Measurements from ENCODE around the gene NDUFA12.
"Not testable (repeated sequence)": the region's sequence is repeated elsewhere in the genome, so short reads cannot be mapped to it uniquely, and the experiment has no call there.

NDUFA12 gene

GRCh38 chr12:95003213-95003920, at the start of gene NDUFA12:
Gene NDUFA12, minus strand, starts transcription at chr12:95003697. Its CDS starts 17 bp downstream, at chr12:95003680.
- DNase-seq = peak; percentile 92 to 99 (median 96)
- intact Hi-C loops (cut with DNase I) = no loop called here

- intact Hi-C loops (cut with DNase I) = no loop called here
- no peak for DNase-seq
Observed at GRCh38 chr12:95051241-95051640, 47.7 kb upstream of the NDUFA12 start.

- intact Hi-C loops (cut with DNase I) = no loop called here
- no peak for DNase-seq
Observed at GRCh38 chr12:95037906-95038305, 34.4 kb upstream of the NDUFA12 start.

GRCh38 chr12:95034750-95035149, 31.3 kb upstream of the NDUFA12 start:
- intact Hi-C loops (cut with DNase I) = no loop called here

GRCh38 chr12:95022477-95022876, 19.0 kb upstream of the NDUFA12 start:
- intact Hi-C loops (cut with DNase I) = no loop called here

More at GRCh38 chr12:95034750-95035149, 31.3 kb upstream of the NDUFA12 start:
- no peak for DNase-seq

GRCh38 chr12:95017482-95017881, 14.0 kb upstream of the NDUFA12 start:
- no peak for DNase-seq
- intact Hi-C loops (cut with DNase I) = no loop called here

More at GRCh38 chr12:95022477-95022876, 19.0 kb upstream of the NDUFA12 start:
- no peak for DNase-seq

GRCh38 chr12:95016120-95016519, 12.6 kb upstream of the NDUFA12 start:
- no peak for DNase-seq
- intact Hi-C loops (cut with DNase I) = no loop called here

GRCh38 chr12:95014554-95014953, 11.1 kb upstream of the NDUFA12 start:
- intact Hi-C loops (cut with DNase I) = no loop called here
- no peak for DNase-seq

- DNase-seq = no peak
- intact Hi-C loops (cut with DNase I) = no loop called here
Observed at GRCh38 chr12:95006206-95006605, 2.7 kb upstream of the NDUFA12 start.

- intact Hi-C loops (cut with DNase I) = no loop called here
Observed at GRCh38 chr12:95004610-95005009, 1.1 kb upstream of the NDUFA12 start.

GRCh38 chr12:95003921-95004272, 400 bp upstream of the NDUFA12 start:
- intact Hi-C loops (cut with DNase I) = no loop called here
- no peak for DNase-seq

More at GRCh38 chr12:95004610-95005009, 1.1 kb upstream of the NDUFA12 start:
- no peak for DNase-seq

- DNase-seq = no peak
- intact Hi-C loops (cut with DNase I) = no loop called here
Observed at GRCh38 chr12:95002754-95003153, 743 bp downstream of the NDUFA12 start.

GRCh38 chr12:94998326-94998725, 5.2 kb downstream of the NDUFA12 start:
- DNase-seq = no peak
- intact Hi-C loops (cut with DNase I) = no loop called here

- no peak for DNase-seq
- intact Hi-C loops (cut with DNase I) = no loop called here
Observed at GRCh38 chr12:94997726-94998125, 5.8 kb downstream of the NDUFA12 start.

- intact Hi-C loops (cut with DNase I) = no loop called here
- no peak for DNase-seq
Observed at GRCh38 chr12:94997061-94997460, 6.4 kb downstream of the NDUFA12 start.

- DNase-seq = no peak
- intact Hi-C loops (cut with DNase I) = no loop called here
Observed at GRCh38 chr12:94994312-94994711, 9.2 kb downstream of the NDUFA12 start.

GRCh38 chr12:94993855-94994254, 9.6 kb downstream of the NDUFA12 start:
- intact Hi-C loops (cut with DNase I); DNase-seq: not testable (repeated sequence)

GRCh38 chr12:94990222-94990621, 13.3 kb downstream of the NDUFA12 start:
- no peak for DNase-seq
- intact Hi-C loops (cut with DNase I) = no loop called here

GRCh38 chr12:94988471-94988870, 15.0 kb downstream of the NDUFA12 start:
- no peak for DNase-seq
- intact Hi-C loops (cut with DNase I) = loop anchor here (10.0 kb wide), 2 partner anchors 214 to 854 kb away; no protein-coding TSS in a partner anchor

GRCh38 chr12:94987801-94988200, 15.7 kb downstream of the NDUFA12 start:
- intact Hi-C loops (cut with DNase I) = loop anchor here (10.0 kb wide), 2 partner anchors 213 to 853 kb away; no protein-coding TSS in a partner anchor
- no peak for DNase-seq

GRCh38 chr12:94987076-94987669, 16.3 kb downstream of the NDUFA12 start:
- intact Hi-C loops (cut with DNase I) = loop anchor here (10.0 kb wide), 2 partner anchors 212 to 852 kb away; no protein-coding TSS in a partner anchor

GRCh38 chr12:94985099-94985498, 18.4 kb downstream of the NDUFA12 start:
- not testable (repeated sequence) for DNase-seq
- intact Hi-C loops (cut with DNase I) = loop anchor here (10.0 kb wide), 2 partner anchors 210 to 850 kb away; no protein-coding TSS in a partner anchor

More at GRCh38 chr12:94987076-94987669, 16.3 kb downstream of the NDUFA12 start:
- no peak for DNase-seq

Measured in posterior cingulate gyrus (tissue), 11 donors.